ENCODE measurements around the gene TAGLN2.

GRCh38 chr1:159913451-159914192 is 11.7 kb downstream of the TAGLN2 start:
- no peak for TF ChIP-seq CTCF (IDR thresholded peaks at IDR 0.05)
- no peak for TF ChIP-seq POLR2AphosphoS5 (IDR thresholded peaks at IDR 0.05)
- TF ChIP-seq POLR2A (IDR thresholded peaks at IDR 0.05) = no peak

Data from transverse colon (tissue), 4 donors.